ENCODE measurements around the gene NXPH3.
A peak's percentile ranks its signal among the peaks of the same experiment; 100 is the strongest.

The NXPH3 gene

DNA sequence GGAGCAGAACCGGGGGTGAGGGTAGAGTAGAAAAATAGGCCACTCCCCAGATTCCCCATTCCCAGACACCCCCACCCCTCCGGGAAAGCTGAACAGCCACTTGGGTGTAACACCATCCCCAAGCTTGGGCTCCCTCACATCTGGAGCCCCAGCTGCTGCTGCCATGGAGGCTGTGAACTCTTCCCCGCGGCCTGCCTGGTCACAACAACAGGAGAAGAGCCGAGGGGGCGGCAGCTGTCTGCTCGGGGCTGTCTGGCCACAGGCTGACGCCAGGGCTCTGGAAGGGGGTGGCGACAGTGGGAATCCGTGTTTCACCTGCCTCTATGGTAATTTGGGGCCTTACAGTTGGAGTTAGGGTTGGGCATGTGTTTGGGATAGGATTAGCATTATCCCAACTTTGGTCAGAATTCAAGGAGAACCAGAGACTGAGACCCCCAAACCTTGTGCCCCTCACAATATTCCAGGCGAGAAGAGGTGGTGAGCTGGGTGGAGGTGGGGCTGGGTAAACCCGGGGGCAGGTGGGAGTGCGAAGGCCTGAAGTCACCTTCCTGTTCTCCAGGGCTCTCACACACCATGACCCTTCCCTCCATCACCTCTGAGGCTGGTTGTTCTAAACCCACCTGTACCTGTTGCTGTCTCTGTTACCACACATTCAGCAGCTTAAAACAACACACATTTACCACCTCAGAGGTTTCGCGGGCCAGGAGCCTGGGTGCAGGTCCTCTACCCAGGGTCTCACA is 29.7 kb upstream of the NXPH3 start:
- DNase-seq (ENCODE audit: low read depth, low spot score) = no peak
- ChIA-PET POLR2A (no interaction called here), CTCF (interaction anchor here (0.9 to 10.8 kb wide), 6 partner anchors 11 to 149 kb away, joined by 3 to 100 read pairs (median 6); no protein-coding TSS in a partner anchor)
- no peak overlapping the region for H3K4me3 ChIP-seq (ENCODE audit: low read depth, low read length)
- TF ChIP-seq, protein P1, sequence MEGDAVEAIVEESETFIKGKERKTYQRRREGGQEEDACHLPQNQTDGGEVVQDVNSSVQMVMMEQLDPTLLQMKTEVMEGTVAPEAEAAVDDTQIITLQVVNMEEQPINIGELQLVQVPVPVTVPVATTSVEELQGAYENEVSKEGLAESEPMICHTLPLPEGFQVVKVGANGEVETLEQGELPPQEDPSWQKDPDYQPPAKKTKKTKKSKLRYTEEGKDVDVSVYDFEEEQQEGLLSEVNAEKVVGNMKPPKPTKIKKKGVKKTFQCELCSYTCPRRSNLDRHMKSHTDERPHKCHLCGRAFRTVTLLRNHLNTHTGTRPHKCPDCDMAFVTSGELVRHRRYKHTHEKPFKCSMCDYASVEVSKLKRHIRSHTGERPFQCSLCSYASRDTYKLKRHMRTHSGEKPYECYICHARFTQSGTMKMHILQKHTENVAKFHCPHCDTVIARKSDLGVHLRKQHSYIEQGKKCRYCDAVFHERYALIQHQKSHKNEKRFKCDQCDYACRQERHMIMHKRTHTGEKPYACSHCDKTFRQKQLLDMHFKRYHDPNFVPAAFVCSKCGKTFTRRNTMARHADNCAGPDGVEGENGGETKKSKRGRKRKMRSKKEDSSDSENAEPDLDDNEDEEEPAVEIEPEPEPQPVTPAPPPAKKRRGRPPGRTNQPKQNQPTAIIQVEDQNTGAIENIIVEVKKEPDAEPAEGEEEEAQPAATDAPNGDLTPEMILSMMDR (IDR thresholded peaks at IDR 0.05; ENCODE audit: insufficient read depth, low read length, missing control alignments) = no peak

DNA sequence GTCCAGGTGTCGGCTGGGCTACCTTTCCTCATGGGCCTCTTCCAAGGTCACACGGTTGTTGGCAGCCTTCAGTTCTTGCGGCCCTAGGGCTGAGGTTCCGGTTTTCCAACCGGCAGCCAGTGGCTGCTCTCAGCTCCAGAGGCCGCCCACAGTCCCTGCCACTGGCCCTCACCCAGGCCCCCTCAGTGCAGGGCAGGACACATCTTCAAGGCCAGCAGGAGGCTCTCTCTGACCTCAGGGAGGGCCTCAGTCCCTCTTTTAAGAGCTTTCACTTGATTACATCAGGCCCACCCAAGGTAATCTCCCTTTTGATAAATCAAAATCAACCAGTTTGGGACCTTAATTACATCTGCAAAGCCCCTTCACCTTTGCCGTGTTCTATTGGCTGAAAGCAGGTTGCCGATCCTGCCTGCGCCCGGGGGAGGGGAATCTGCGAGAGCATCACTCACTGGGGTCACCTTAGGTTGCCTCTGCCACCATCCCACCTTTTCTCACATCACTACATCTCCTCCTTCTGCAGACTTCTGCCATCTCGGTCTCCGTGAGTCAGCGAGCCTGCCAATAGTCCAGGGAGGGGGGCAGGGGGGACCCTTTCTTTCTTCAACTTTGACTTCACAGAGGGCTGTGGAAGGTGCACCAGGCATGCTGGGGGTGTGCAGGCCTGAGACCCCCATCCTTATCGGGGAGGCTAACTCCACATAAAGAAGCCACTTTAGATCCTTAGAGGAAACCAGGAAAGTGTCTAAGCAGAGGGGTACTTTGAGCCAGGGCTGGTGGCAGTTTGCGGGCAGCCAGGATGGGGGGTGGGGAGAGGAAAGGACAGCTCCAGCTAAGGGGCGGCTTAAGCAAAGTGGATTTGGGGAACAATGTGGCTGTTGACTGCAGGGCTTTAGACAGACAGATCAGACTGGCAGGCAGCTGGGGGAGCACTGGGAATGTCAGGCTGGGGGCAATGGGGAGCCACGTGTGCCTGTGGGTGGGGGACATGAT is 28.8 kb upstream of the NXPH3 start:
- ChIA-PET CTCF (interaction anchor here (0.7 to 10.8 kb wide), 7 partner anchors 10 to 149 kb away, joined by 3 to 100 read pairs (median 7); partner anchors contain the start of gene PHB1), POLR2A (no interaction called here)
- DNase-seq (ENCODE audit: low read depth, low spot score) = no peak
- no peak overlapping the region for H3K4me3 ChIP-seq (ENCODE audit: low read depth, low read length)
- TF ChIP-seq, protein P1 (IDR thresholded peaks at IDR 0.05; ENCODE audit: insufficient read depth, low read length, missing control alignments) = no peak

DNA sequence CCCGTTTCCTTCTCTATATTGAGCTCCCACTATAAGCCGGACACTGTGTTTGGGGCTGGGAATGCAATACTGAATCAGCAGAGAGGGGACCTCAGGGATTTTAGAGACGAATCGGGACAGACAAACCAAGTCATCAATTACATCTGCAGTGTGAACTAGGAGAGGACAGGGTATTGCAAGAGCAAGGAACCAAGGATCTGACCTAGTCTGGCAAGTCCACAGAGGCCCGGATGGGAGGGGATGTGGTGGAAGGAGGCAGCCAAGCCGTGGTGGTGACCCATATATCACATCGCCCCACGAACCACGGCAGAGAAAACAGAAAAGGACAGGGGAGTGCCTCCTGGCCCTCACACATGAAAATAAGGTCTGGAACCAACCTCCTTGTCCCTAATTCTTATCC is 28.1 kb upstream of the NXPH3 start:
- ChIA-PET CTCF (interaction anchor here (0.7 to 10.8 kb wide), 5 partner anchors 9 to 135 kb away, joined by 3 to 100 read pairs (median 7); partner anchors contain the start of gene PHB1), POLR2A (no interaction called here)
- TF ChIP-seq, protein P1 (IDR thresholded peaks at IDR 0.05; ENCODE audit: insufficient read depth, low read length, missing control alignments) = no peak
- no peak overlapping the region for H3K4me3 ChIP-seq (ENCODE audit: low read depth, low read length)
- no peak for DNase-seq (ENCODE audit: low read depth, low spot score)

DNA sequence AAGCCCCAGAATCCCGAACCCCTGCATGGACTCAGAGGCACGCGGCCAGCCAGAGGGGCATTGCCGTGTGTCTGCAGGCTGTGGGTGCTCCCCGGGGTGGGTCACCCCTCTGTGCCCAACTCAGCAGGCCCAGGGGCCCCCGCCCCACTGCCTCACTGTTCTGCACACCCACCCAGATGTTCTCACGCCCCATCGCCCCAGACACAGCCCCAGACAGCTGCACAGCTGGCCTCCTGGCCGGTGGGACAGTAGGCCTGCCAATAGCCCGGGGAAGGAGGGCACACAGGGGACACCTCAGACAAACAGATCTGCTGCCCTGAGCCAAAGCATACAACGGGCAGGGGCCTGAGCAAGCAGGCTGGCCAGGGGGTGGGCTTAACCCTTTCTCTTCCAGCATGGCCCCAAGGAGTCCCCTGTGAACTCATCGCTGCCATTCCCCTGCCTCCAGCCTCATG is 27.6 kb upstream of the NXPH3 start:
- no peak for DNase-seq (ENCODE audit: low read depth, low spot score)
- CTCF ChIA-PET = interaction anchor here (1.0 to 10.8 kb wide), 8 partner anchors 9 to 140 kb away, joined by 3 to 100 read pairs (median 3); no protein-coding TSS in a partner anchor
- H3K4me3 ChIP-seq (ENCODE audit: low read depth, low read length) = no peak overlapping the region
- POLR2A ChIA-PET = no interaction called here
- TF ChIP-seq, protein P1 (IDR thresholded peaks at IDR 0.05; ENCODE audit: insufficient read depth, low read length, missing control alignments) = no peak

DNA sequence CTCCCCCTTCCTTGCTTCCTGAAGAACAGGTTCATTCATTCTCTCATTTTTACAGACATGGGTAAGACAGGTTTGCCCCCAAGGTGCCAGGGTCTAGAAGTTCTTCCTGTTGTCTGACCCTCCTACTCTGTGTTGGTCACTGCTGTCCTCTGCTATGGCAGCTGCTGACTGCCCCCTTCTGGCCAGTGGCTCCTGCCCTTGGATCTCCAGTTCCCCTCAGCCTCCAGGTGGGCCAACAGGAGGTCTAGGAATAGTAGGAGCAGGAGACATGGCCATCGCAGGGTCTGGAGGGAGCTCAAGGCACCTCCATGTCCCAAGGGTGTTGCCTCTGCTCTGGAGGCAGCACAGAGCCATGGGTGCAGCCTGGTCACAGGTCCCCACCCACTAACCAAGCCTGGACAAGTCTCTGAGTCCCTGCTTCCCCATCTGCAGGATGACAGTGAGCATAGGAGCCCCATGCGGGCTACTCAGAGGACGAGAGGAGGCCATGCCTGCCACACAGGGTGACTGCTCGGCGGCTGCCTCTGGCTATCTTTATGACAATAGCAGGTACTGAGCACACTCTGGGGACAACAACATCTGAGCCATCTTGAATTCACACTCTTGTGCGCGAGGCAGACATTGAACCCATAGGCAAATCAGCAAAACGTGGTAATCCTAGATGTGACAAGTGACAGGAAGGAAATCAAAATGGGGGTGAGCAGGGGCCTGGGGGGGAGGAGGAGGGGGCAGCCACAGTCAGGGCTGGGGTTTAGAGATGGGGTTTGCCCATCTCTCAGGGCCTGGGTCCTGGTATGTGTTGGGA is 27.0 kb upstream of the NXPH3 start:
- POLR2A ChIA-PET = no interaction called here
- no peak overlapping the region for H3K4me3 ChIP-seq (ENCODE audit: low read depth, low read length)
- DNase-seq (ENCODE audit: low read depth, low spot score) = no peak
- CTCF ChIA-PET = interaction anchor here (0.7 to 2.4 kb wide), 8 partner anchors 8 to 140 kb away, joined by 3 to 7 read pairs (median 3); no protein-coding TSS in a partner anchor
- TF ChIP-seq, protein P1 (IDR thresholded peaks at IDR 0.05; ENCODE audit: insufficient read depth, low read length, missing control alignments) = peak; percentile 62
